D721Med (cell line): ENCODE results near the gene TM4SF1.
"Not testable (repeated sequence)": the region's sequence is repeated elsewhere in the genome, so short reads cannot be mapped to it uniquely, and the experiment has no call there.

ENCODE experiments used
- DNase-seq: peaks from one replicate; pipeline ENCODE4 v3.0.0; 2011; ENCODE audit warnings: low spot score; ENCODE audit not compliant: insufficient read length
- FAIRE-seq: peaks from 2 replicates; lab custom pipeline; 2011; peaks lifted over from hg19 to GRCh38; lab: Jason Lieb, UNC
- TF ChIP-seq, protein P1 (sequence below): IDR thresholded peaks from 2 replicates; pipeline ENCODE4 v1.5.1; 2012; ENCODE audit warnings: mild to moderate bottlenecking, control low read depth; ENCODE audit not compliant: insufficient read depth; ENCODE audit errors: missing control alignments

The TM4SF1 gene

GRCh38 chr3:149382101-149382467, 4.6 kb upstream of the TM4SF1 start:
- TF ChIP-seq, protein P1, sequence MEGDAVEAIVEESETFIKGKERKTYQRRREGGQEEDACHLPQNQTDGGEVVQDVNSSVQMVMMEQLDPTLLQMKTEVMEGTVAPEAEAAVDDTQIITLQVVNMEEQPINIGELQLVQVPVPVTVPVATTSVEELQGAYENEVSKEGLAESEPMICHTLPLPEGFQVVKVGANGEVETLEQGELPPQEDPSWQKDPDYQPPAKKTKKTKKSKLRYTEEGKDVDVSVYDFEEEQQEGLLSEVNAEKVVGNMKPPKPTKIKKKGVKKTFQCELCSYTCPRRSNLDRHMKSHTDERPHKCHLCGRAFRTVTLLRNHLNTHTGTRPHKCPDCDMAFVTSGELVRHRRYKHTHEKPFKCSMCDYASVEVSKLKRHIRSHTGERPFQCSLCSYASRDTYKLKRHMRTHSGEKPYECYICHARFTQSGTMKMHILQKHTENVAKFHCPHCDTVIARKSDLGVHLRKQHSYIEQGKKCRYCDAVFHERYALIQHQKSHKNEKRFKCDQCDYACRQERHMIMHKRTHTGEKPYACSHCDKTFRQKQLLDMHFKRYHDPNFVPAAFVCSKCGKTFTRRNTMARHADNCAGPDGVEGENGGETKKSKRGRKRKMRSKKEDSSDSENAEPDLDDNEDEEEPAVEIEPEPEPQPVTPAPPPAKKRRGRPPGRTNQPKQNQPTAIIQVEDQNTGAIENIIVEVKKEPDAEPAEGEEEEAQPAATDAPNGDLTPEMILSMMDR, result no peak
- DNase-seq (no peak), FAIRE-seq (no peak)

GRCh38 chr3:149381173-149382100, 4.0 kb upstream of the TM4SF1 start:
- DNase-seq, result no peak
- no peak for FAIRE-seq
- TF ChIP-seq, protein P1, result no peak

DNA sequence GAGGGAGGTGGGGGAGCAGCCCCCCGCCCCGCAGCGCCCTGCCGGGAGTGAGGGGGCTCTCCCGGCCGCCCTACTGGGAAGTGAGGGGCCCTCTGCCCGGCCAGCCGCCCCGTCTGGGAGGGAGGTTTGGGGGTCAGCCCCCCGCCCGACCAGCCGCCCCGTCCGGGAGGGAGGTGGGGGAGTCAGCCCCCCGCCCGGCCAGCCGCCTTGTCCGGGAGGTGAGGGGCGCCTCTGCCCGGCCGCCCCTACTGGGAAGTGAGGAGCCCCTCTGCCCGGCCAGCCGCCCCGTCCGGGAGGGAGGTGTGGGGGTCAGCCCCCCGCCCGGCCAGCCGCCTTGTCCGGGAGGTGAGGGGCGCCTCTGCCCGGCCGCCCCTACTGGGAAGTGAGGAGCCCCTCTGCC, 2.8 kb upstream of the TM4SF1 start:
- not testable (repeated sequence) for DNase-seq, FAIRE-seq

GRCh38 chr3:149378478-149379309, 1.2 kb upstream of the TM4SF1 start:
- FAIRE-seq (no peak), DNase-seq (no peak)
- TF ChIP-seq, protein P1, result no peak

DNA sequence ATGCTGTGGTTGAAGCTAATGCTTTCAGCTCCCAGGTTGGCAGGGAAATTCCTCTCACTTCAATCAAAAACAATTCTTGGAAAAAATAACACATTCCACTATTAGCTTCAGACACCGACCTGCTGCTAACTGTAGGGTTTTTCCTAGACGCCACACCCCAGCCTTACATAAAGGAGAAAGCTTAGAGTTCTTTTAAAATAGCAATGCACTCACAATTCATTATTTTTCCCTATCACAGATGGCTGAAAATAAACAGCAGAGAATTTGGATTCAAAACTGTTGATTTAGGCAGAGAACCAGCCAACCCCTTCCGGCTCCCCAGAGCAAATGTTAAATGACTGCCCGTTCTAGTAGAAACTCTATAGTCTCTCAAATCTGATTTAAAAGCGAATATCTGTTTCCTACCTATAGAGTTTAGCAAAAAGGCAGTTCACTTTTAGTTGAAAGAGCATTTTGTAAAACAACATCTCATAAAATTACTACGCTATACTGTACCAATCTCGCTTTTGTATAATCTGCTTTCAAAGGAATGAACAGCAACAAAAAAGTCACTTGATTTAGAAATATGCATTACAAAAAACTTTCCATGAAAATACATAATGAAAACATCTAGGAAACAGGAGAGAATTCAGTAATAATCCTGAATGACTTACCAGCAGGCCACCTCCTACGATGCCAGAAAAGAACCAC, 586 bp downstream of the TM4SF1 start:
- no peak for FAIRE-seq
- no peak for DNase-seq
- TF ChIP-seq, protein P1, result no peak

- DNase-seq (no peak), FAIRE-seq (no peak)
- TF ChIP-seq, protein P1, result no peak
Observed at GRCh38 chr3:149375501-149376196, 1.8 kb downstream of the TM4SF1 start.
